Activated naive CD8-positive, alpha-beta T cell treated with anti-CD3 and anti-CD28 coated beads, Interleukin-2, amount 10 ng/mL, durations not matched to agents 7 days and 5 days (primary cell): Measurements from ENCODE around the gene TBP. TPM values are rescaled to one million over a fixed set of nuclear protein-coding genes. Genes with fewer than 3 reads are reported as not detected.
"Not testable (repeated sequence)": the region's sequence is repeated elsewhere in the genome, so short reads cannot be mapped to it uniquely, and the experiment has no call there.

ENCODE experiments used
- ATAC-seq: fragments of 150-1000 bp; cut with Tn5 transposase; one replicate; pipeline ENCODE4 v1.10.0; 2021; ENCODE audit warnings: low read depth, moderate library complexity
- POLR2A ChIA-PET: fragments of 350-600 bp; sonication (Branson Sonifier 250); formaldehyde crosslinking; loops from one replicate; lab custom pipeline; 2021; ENCODE audit warnings: antibody characterized with exemption; lab: Charles Lee
- DNase-seq: peaks from one replicate; pipeline ENCODE4 v3.0.0; 2021
- H3K27ac Mint-ChIP-seq: one replicate; pipeline ENCODE4 v1.8.0; 2022; ENCODE audit warnings: mild to moderate bottlenecking, mixed read lengths
- H3K27me3 Mint-ChIP-seq: one replicate; pipeline ENCODE4 v1.8.0; 2022; ENCODE audit warnings: mild to moderate bottlenecking, moderate library complexity, mixed read lengths
- H3K36me3 Mint-ChIP-seq: one replicate; pipeline ENCODE4 v1.8.0; 2021; ENCODE audit warnings: mild to moderate bottlenecking, mixed read lengths
- H3K4me1 Mint-ChIP-seq: one replicate; pipeline ENCODE4 v1.8.0; 2021; ENCODE audit warnings: mixed read lengths
- H3K4me3 Mint-ChIP-seq: one replicate; pipeline ENCODE4 v1.8.0; 2022; ENCODE audit warnings: mild to moderate bottlenecking, moderate library complexity, mixed read lengths
- H3K9me3 Mint-ChIP-seq: one replicate; pipeline ENCODE4 v1.8.0; 2021; ENCODE audit warnings: mixed read lengths
- total RNA-seq, 2 experiments: library from RNA; stranded (reverse); gene quantifications; one replicate each; pipeline ENCODE4 v1.2.3, GENCODE V29; 2021

Gene TBP
- total RNA-seq, 2 experiments from 2014 or later: 28.2 to 29.6 TPM

- no peaks in the 10 kb centered on the region for H3K36me3 Mint-ChIP-seq
- H3K4me1 Mint-ChIP-seq: peaks cover 12% of the 10 kb centered on the region
- ATAC-seq (peak; percentile 56), DNase-seq (no peak)
- no peak overlapping the region for H3K4me3 Mint-ChIP-seq
- H3K27me3 Mint-ChIP-seq: peaks cover 43% of the 10 kb centered on the region
- POLR2A ChIA-PET: no interaction called here
- H3K27ac Mint-ChIP-seq: no peak overlapping the region
- H3K9me3 Mint-ChIP-seq: no peaks in the 10 kb centered on the region
Measured at GRCh38 chr6:170522565-170523183, 31.5 kb upstream of the TBP start.

DNA sequence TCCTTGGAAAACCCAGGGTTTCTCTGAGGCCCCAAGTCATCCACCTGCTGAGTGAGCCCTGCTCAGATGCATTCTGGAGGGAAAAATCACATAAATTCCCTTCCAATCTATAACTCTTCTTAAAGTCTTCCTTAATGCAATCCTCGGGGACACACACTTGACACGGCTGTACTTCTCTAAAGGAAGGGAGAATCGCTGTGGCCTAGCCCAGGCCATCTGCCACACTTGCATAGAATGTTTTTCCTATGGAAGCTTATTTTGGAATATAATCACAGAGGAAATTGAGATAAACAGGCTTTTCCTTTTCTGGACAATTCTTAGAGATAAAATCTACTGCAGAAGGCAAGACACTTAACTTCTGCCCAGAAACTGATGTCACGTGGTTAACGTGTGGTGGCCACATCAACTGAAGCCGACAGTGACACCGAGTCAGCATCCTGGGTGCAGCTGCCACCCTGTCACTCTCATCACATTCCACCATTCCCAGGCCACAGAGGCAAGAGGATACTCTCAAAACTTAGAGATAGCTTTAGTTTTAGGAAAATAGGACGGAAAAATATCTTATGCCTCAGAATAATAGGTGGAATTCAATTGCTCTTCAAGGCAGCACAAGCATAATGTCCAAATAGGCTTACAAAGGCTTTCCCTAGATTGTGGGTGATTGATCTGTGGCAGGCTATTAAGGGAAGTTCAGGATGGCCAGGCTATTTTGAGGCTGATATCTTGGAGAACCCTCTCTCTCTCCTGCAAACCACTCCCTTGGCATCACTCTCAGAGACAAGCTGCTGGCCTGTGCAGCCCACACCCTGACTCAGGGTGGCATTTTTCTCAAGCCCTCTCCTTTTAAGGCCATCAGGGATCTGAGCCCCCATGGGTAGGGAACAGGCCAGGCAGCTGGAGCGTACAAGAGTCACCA is 30.7 kb upstream of the TBP start:
- DNase-seq (no peak), ATAC-seq (no peak)
- H3K27ac Mint-ChIP-seq: no peak overlapping the region
- no peak overlapping the region for H3K4me3 Mint-ChIP-seq
- peaks cover 16% of the 10 kb centered on the region for H3K4me1 Mint-ChIP-seq
- no peaks in the 10 kb centered on the region for H3K36me3 Mint-ChIP-seq
- H3K27me3 Mint-ChIP-seq: peaks cover 35% of the 10 kb centered on the region
- no peaks in the 10 kb centered on the region for H3K9me3 Mint-ChIP-seq
- POLR2A ChIA-PET: no interaction called here

DNA sequence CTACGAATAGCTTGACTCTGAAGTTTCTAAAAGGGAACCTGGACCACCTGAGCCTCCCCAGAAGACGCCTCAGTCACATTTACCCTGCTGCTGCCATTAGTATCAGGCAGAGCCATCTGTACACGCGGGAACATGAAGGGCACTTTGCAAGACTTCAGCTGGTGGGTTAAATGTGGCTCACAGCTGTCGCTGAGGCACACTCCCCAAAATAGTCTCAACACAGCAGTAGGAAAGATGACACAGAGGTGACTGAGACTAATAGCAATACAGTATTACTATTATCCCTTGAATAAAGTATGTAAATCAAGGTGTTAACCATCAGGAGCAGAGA is 30.0 kb upstream of the TBP start:
- H3K27me3 Mint-ChIP-seq: peaks cover 29% of the 10 kb centered on the region
- POLR2A ChIA-PET: no interaction called here
- no peak overlapping the region for H3K27ac Mint-ChIP-seq
- H3K9me3 Mint-ChIP-seq: no peaks in the 10 kb centered on the region
- no peak overlapping the region for H3K4me3 Mint-ChIP-seq
- no peaks in the 10 kb centered on the region for H3K36me3 Mint-ChIP-seq
- DNase-seq (no peak), ATAC-seq (no peak)
- peaks cover 20% of the 10 kb centered on the region for H3K4me1 Mint-ChIP-seq

DNA sequence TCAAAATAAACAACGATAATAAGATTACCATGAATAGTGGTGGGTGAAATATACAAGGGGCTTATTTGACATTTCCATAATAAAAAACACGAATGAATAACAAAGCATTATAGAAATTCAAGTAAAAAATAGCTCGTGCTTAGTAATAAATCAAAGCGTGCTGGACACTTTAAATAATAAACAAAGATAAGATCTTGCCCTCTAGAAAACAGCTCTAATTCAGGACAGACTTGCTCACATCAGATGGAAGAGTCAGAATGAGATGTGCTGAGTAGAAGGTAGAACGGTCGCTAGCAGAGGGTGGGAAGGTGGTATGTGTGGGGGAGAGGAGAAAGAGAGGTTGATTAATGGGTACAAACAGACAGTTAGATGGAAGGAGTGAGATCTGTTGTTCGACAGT is 28.4 kb upstream of the TBP start:
- no peak overlapping the region for H3K4me3 Mint-ChIP-seq
- ATAC-seq: no peak
- POLR2A ChIA-PET: no interaction called here

GRCh38 chr6:170527995-170528394 is 26.2 kb upstream of the TBP start:
- ATAC-seq, DNase-seq, H3K27ac Mint-ChIP-seq, H3K9me3 Mint-ChIP-seq, H3K36me3 Mint-ChIP-seq, H3K4me3 Mint-ChIP-seq: not testable (repeated sequence)
- POLR2A ChIA-PET: interaction anchor here (0.9 kb wide), 1 partner anchor 696 kb away, joined by 3 read pairs; no protein-coding TSS in a partner anchor
- Mint-ChIP-seq H3K4me1 (peaks cover 18% of the 10 kb centered on the region), H3K27me3 (peaks cover 12% of the 10 kb centered on the region)

More for the DNA sequence above, 28.4 kb upstream of the TBP start:
- Mint-ChIP-seq H3K27me3 (peaks cover 14% of the 10 kb centered on the region), H3K9me3 (no peaks in the 10 kb centered on the region), H3K4me1 (peaks cover 21% of the 10 kb centered on the region), H3K36me3 (no peaks in the 10 kb centered on the region), H3K27ac (no peak overlapping the region)
- no peak for DNase-seq

DNA sequence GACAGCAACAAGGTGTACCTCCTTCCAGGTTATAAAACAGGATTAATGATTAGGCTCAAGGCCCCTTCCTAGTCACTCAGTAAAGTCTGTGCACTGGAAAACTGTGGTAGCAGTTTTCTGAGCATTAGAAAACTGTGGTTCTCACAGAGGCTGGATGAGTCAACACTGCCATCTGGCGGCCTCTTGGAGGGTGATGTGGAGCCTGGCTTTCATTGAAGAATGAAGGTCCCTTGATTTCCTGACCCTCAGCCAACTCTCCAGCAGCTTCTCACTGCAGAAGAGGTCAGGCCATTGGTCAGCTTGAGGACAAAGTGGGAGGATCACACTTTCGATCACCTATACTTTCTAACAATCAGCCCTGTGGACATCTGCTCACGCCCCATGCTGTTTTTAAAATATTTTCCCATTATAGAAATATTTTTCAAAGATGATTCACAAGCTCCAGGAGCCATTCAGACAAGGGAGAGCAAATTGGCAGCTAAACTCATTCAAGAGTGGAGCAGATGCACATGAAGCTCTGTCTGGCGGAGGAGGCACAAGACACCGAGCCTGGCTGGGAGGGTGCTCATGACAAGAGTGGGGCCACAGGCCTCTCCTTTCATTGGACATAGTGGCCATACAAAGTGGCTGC is 24.2 kb upstream of the TBP start:
- DNase-seq (peak; percentile 66), ATAC-seq (peak; percentile 81)
- Mint-ChIP-seq H3K4me3 (no peak overlapping the region), H3K9me3 (no peaks in the 10 kb centered on the region), H3K4me1 (peaks cover 9% of the 10 kb centered on the region), H3K27me3 (peaks cover 3% of the 10 kb centered on the region), H3K27ac (no peak overlapping the region), H3K36me3 (peaks cover 5% of the 10 kb centered on the region)
- POLR2A ChIA-PET: interaction anchor here (1.7 kb wide), 1 partner anchor 740 kb away, joined by 3 read pairs; no protein-coding TSS in a partner anchor

DNA sequence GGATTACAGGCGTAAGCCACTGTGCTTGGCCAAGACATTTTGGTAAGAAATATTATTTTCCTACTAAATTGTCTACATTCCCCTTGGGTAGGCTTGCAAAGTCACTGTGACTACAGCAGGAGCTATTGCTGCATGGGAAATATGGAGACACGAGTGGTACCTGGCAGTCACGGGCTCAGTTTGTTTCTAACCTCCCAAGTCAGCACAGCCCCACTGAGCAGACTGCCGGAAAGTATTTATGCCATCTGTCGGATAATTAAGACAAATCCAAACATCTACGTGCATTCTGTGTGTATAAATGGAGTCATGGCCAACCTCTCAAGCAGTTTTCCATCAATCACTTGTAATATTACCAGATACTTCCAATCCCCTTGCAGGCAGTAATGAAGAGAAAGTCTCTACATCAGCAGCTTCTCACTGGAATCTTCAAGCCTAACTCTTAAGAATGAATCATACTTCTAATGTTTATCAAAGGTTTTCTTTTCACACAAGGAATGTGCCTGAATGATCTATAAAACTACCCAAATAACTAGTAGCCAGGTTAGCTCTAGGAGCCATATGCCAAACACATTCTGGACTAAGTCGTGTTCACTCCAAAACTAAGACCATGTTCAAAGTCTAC is 21.2 kb upstream of the TBP start:
- DNase-seq: no peak
- Mint-ChIP-seq H3K27me3 (no peaks in the 10 kb centered on the region), H3K27ac (no peak overlapping the region), H3K4me1 (peaks cover 9% of the 10 kb centered on the region), H3K9me3 (no peaks in the 10 kb centered on the region), H3K36me3 (peaks cover 19% of the 10 kb centered on the region), H3K4me3 (no peak overlapping the region)
- ATAC-seq: no peak
- POLR2A ChIA-PET: no interaction called here

DNA sequence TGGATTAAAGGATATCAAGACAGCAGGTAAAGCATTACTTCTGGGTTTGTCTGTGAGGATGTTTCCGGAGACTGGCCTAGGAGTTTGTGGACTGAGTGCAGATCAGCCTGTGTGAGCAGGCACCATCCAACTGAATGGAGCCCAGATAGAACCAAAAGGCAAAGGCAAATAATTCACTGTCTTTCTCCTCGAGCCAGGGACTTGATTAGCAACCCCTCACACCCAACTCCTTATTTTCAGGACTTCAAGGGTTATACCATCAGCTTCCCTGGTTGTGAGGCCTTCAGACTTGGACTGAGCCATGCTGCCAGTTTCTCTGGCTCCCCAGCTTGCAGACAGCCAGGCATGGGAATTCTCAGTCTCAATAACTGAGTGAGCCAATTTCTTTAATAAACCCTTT is 20.4 kb upstream of the TBP start:
- H3K27me3 Mint-ChIP-seq: no peaks in the 10 kb centered on the region
- POLR2A ChIA-PET: no interaction called here
- H3K9me3 Mint-ChIP-seq: no peaks in the 10 kb centered on the region

DNA sequence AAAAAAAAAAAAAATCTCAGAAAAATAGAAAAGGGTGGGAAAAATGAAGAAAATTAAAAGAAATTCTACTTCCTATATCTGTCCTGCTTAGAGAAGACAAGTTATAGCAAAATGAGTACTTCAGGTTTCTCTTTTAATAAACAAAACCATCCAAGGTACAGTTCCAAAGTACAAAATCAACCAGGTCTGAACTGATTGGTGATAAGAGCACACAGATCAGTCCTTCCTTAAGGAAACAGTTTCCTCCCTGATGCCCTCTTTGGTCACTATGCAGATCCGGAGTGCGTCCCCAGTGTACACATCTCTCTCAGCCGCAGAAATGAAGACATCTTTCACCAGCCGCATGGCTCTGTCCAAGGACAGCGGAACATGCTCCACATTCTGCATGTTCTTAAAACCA is 19.2 kb upstream of the TBP start:
- ATAC-seq (no peak), DNase-seq (no peak)
- Mint-ChIP-seq H3K27ac (no peak overlapping the region), H3K27me3 (no peaks in the 10 kb centered on the region), H3K4me3 (no peak overlapping the region), H3K36me3 (peaks cover 22% of the 10 kb centered on the region), H3K4me1 (peaks cover 3% of the 10 kb centered on the region), H3K9me3 (no peaks in the 10 kb centered on the region)
- POLR2A ChIA-PET: no interaction called here

More for the DNA sequence above, 20.4 kb upstream of the TBP start:
- no peak overlapping the region for H3K4me3 Mint-ChIP-seq
- H3K36me3 Mint-ChIP-seq: peaks cover 19% of the 10 kb centered on the region
- DNase-seq (no peak), ATAC-seq (no peak)
- H3K4me1 Mint-ChIP-seq: peaks cover 3% of the 10 kb centered on the region
- no peak overlapping the region for H3K27ac Mint-ChIP-seq

DNA sequence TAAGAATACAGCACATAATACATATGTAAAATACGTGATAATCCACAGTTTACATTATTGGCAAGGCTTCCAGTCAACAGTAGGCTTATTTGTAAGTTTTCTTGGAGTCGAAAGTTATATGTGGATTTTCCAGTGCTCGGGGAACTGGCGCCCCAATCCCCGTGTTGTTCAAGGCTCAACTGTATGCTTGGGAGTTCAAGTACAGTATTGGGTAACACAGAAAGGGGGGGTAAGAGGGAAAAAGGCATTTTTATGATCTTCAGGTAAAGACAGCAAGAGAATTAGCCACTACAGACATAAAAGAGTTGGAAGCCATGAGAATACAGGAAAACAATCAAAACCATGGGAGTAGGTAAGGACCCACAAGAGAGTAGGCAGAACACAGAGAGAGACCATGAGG is 17.5 kb upstream of the TBP start:
- Mint-ChIP-seq H3K27ac (no peak overlapping the region), H3K4me3 (no peak overlapping the region), H3K4me1 (peaks cover 6% of the 10 kb centered on the region), H3K36me3 (peaks cover 22% of the 10 kb centered on the region), H3K27me3 (no peaks in the 10 kb centered on the region), H3K9me3 (no peaks in the 10 kb centered on the region)
- no peak for ATAC-seq
- no peak for DNase-seq
- POLR2A ChIA-PET: no interaction called here

- H3K9me3 Mint-ChIP-seq: no peaks in the 10 kb centered on the region
- no peak overlapping the region for H3K4me3 Mint-ChIP-seq
- no peak for DNase-seq
- no peak for ATAC-seq
- H3K36me3 Mint-ChIP-seq: peaks cover 22% of the 10 kb centered on the region
- H3K27ac Mint-ChIP-seq: no peak overlapping the region
- no peaks in the 10 kb centered on the region for H3K27me3 Mint-ChIP-seq
- POLR2A ChIA-PET: interaction anchor here (0.6 kb wide), 1 partner anchor 315 kb away, joined by 3 read pairs; no protein-coding TSS in a partner anchor
- peaks cover 6% of the 10 kb centered on the region for H3K4me1 Mint-ChIP-seq
Measured at GRCh38 chr6:170537329-170537728, 16.8 kb upstream of the TBP start.

- Mint-ChIP-seq H3K4me1 (peaks cover 6% of the 10 kb centered on the region), H3K4me3 (no peak overlapping the region), H3K27ac (no peak overlapping the region), H3K36me3 (peaks cover 11% of the 10 kb centered on the region), H3K9me3 (no peaks in the 10 kb centered on the region), H3K27me3 (no peaks in the 10 kb centered on the region)
- POLR2A ChIA-PET: no interaction called here
- ATAC-seq: no peak
- DNase-seq: no peak
Measured at GRCh38 chr6:170542031-170542719, 12.0 kb upstream of the TBP start.

- peaks cover 17% of the 10 kb centered on the region for H3K4me1 Mint-ChIP-seq
- H3K36me3 Mint-ChIP-seq: peaks cover 16% of the 10 kb centered on the region
- no peaks in the 10 kb centered on the region for H3K27me3 Mint-ChIP-seq
- ATAC-seq (no peak), DNase-seq (no peak)
- H3K27ac Mint-ChIP-seq: no peak overlapping the region
- H3K9me3 Mint-ChIP-seq: no peaks in the 10 kb centered on the region
- no peak overlapping the region for H3K4me3 Mint-ChIP-seq
- POLR2A ChIA-PET: interaction anchor here (1.1 to 1.2 kb wide), 2 partner anchors 9 to 39 kb away, joined by 3 read pairs; partner anchors contain the start of genes PDCD2 and TBP
Measured at GRCh38 chr6:170545405-170545804, 8.8 kb upstream of the TBP start.
